ENCODE measurements around the gene CNOT10.
"Not testable (repeated sequence)": the region's sequence is repeated elsewhere in the genome, so short reads cannot be mapped to it uniquely, and the experiment has no call there.

CNOT10 gene

GRCh38 chr3:32757618-32758374 is 72.8 kb downstream of the CNOT10 start:
- DNase-seq (ENCODE audit: low read depth) = no peak

- no peak for DNase-seq (ENCODE audit: low read depth)
Observed at GRCh38 chr3:32758375-32758753, 73.4 kb downstream of the CNOT10 start.

GRCh38 chr3:32759342-32759741 is 74.4 kb downstream of the CNOT10 start:
- no peak for DNase-seq (ENCODE audit: low read depth)

GRCh38 chr3:32764481-32764880 is 79.5 kb downstream of the CNOT10 start:
- DNase-seq (ENCODE audit: low read depth) = no peak

- no peak for DNase-seq (ENCODE audit: low read depth)
Observed at GRCh38 chr3:32778389-32778788, 93.4 kb downstream of the CNOT10 start.

- DNase-seq (ENCODE audit: low read depth) = no peak
Observed at GRCh38 chr3:32780071-32780734, 95.2 kb downstream of the CNOT10 start.

GRCh38 chr3:32780735-32781210 is 95.8 kb downstream of the CNOT10 start:
- DNase-seq (ENCODE audit: low read depth) = no peak

- DNase-seq (ENCODE audit: low read depth) = peak; percentile 40
Observed at GRCh38 chr3:32781211-32781968, 96.4 kb downstream of the CNOT10 start.

- DNase-seq (ENCODE audit: low read depth) = not testable (repeated sequence)
Observed at GRCh38 chr3:32781969-32782270, 96.9 kb downstream of the CNOT10 start.

- no peak for DNase-seq (ENCODE audit: low read depth)
Observed at GRCh38 chr3:32782407-32782806, 97.4 kb downstream of the CNOT10 start.

- no peak for DNase-seq (ENCODE audit: low read depth)
Observed at GRCh38 chr3:32791833-32792232, 106.8 kb downstream of the CNOT10 start.

GRCh38 chr3:32794487-32795308 is 109.7 kb downstream of the CNOT10 start:
- no peak for DNase-seq (ENCODE audit: low read depth)

- not testable (repeated sequence) for DNase-seq (ENCODE audit: low read depth)
Observed at GRCh38 chr3:32796384-32796950, 111.5 kb downstream of the CNOT10 start.

- no peak for DNase-seq (ENCODE audit: low read depth)
Observed at GRCh38 chr3:32797776-32798175, 112.8 kb downstream of the CNOT10 start.

- not testable (repeated sequence) for DNase-seq (ENCODE audit: low read depth)
Observed at GRCh38 chr3:32801440-32801839, 116.5 kb downstream of the CNOT10 start.

GRCh38 chr3:32813180-32813579 is 128.2 kb downstream of the CNOT10 start:
- DNase-seq (ENCODE audit: low read depth) = no peak

- DNase-seq (ENCODE audit: low read depth) = no peak
Observed at GRCh38 chr3:32814361-32814760, 129.4 kb downstream of the CNOT10 start.

GRCh38 chr3:32815841-32816438 is 131.0 kb downstream of the CNOT10 start:
- no peak for DNase-seq (ENCODE audit: low read depth)

GRCh38 chr3:32816439-32817256 is 131.7 kb downstream of the CNOT10 start:
- DNase-seq (ENCODE audit: low read depth) = no peak

GRCh38 chr3:32817257-32817557 is 132.2 kb downstream of the CNOT10 start:
- DNase-seq (ENCODE audit: low read depth) = no peak
